HepG2 (cell line): ENCODE results near the gene DOCK4. TPM values are rescaled to one million over a fixed set of nuclear protein-coding genes. Genes with fewer than 3 reads are reported as not detected.

Source experiments
- ARNT ChIP-seq: fragments of 450-650 bp; IDR thresholded peaks from 2 replicates; pipeline ENCODE4 v1.6.1; 2017
- CHD2 ChIP-seq: IDR thresholded peaks from 2 replicates; pipeline ENCODE4 v1.6.1; 2011; ENCODE audit warnings: low read depth, low read length, improper control_type of control experiment
- CTCF ChIP-seq: sonication (generic); formaldehyde crosslinking; IDR thresholded peaks from 2 replicates; pipeline ENCODE4 v1.5.0; 2020; ENCODE audit warnings: mild to moderate bottlenecking, missing genetic modification reagents, moderate library complexity
- DR1 ChIP-seq: sonication (generic); formaldehyde crosslinking; IDR thresholded peaks from 2 replicates; pipeline ENCODE4 v1.8.0; 2021; ENCODE audit warnings: mild to moderate bottlenecking, missing genetic modification reagents, inconsistent platforms
- ELK4 ChIP-seq: sonication (generic); formaldehyde crosslinking; IDR thresholded peaks from 2 replicates; pipeline ENCODE4 v1.9.0; 2021; ENCODE audit warnings: missing genetic modification reagents, borderline replicate concordance
- GMEB2 ChIP-seq: IDR thresholded peaks from 2 replicates; pipeline ENCODE4 v1.6.1; 2016; ENCODE audit warnings: missing biosample characterization, missing genetic modification reagents, low read depth
- GTF3A ChIP-seq: sonication (generic); formaldehyde crosslinking; conservative IDR thresholded peaks from 2 replicates; pipeline ENCODE4 v1.4.0; 2020; ENCODE audit warnings: mild to moderate bottlenecking, missing genetic modification reagents
- HBP1 ChIP-seq: IDR thresholded peaks from 2 replicates; pipeline ENCODE4 v1.6.1; 2016; ENCODE audit warnings: low read depth, control low read depth
- HDAC6 ChIP-seq: fragments of 200-600 bp; sonication (generic); IDR thresholded peaks from 2 replicates; pipeline ENCODE4 v1.7.0; 2017; ENCODE audit warnings: mild to moderate bottlenecking, antibody characterized with exemption, low read length, low read depth
- HNRNPL ChIP-seq: fragments of 200-400 bp; formaldehyde crosslinking; IDR thresholded peaks from 2 replicates; pipeline ENCODE4 v1.6.1; 2017; ENCODE audit warnings: mild to moderate bottlenecking, low read depth, low read length
- IKZF5 ChIP-seq: IDR thresholded peaks from 2 replicates; pipeline ENCODE4 v1.6.1; 2018; ENCODE audit warnings: missing genetic modification reagents, mild to moderate bottlenecking, missing compliant biosample characterization
- KLF11 ChIP-seq: IDR thresholded peaks from 2 replicates; pipeline ENCODE4 v1.6.1; 2016; ENCODE audit warnings: missing compliant biosample characterization
- LBX2 ChIP-seq: sonication (generic); formaldehyde crosslinking; IDR thresholded peaks from 2 replicates; pipeline ENCODE4 v1.5.0; 2020; ENCODE audit warnings: missing genetic modification reagents, mild to moderate bottlenecking, borderline replicate concordance
- NFRKB ChIP-seq: fragments of 450-650 bp; IDR thresholded peaks from 2 replicates; pipeline ENCODE4 v1.6.1; 2017
- PRDM15 ChIP-seq: sonication (generic); formaldehyde crosslinking; IDR thresholded peaks from 2 replicates; pipeline ENCODE4 v1.4.0; 2020; ENCODE audit warnings: missing genetic modification reagents
- SOX5 ChIP-seq: IDR thresholded peaks from 2 replicates; pipeline ENCODE4 v1.6.1; 2016; ENCODE audit warnings: borderline replicate concordance
- ZNF530 ChIP-seq: sonication (generic); formaldehyde crosslinking; IDR thresholded peaks from 2 replicates; pipeline ENCODE4 v1.5.0; 2020; ENCODE audit warnings: low read depth, mild to moderate bottlenecking, missing genetic modification reagents
- ZNF563 ChIP-seq: sonication (generic); formaldehyde crosslinking; IDR thresholded peaks from 2 replicates; pipeline ENCODE4 v1.8.0; 2022; ENCODE audit warnings: mild to moderate bottlenecking, moderate library complexity, missing genetic modification reagents
- ZNF619 ChIP-seq: sonication (generic); formaldehyde crosslinking; IDR thresholded peaks from 2 replicates; pipeline ENCODE4 v1.4.0; 2020; ENCODE audit warnings: mild to moderate bottlenecking, missing genetic modification reagents
- ZNF776 ChIP-seq: sonication (generic); formaldehyde crosslinking; IDR thresholded peaks from 2 replicates; pipeline ENCODE4 v1.4.0; 2020; ENCODE audit warnings: mild to moderate bottlenecking, missing genetic modification reagents
- polyA plus RNA-seq, 8 experiments: library from polyadenylated mRNA; depleted of rRNA in 3 of 8; stranded (reverse) in 7 of 8; unstranded in 1 of 8; fragments of >200 nt; fragmentation: Illumina TruSeq in 4 of 8; extraction: Trizol in 4 of 8; gene quantifications; 2 replicates each; pipeline versions ENCODE4 v1.2.1 to v1.2.3, GENCODE V29; 2011 to 2016; ENCODE audit warnings: low read depth in 4 of 8, missing spikeins in 1 of 8, mixed read lengths in 1 of 8; ENCODE audit not compliant: insufficient read depth in 1 of 8
- total RNA-seq, 5 experiments: library from RNA; depleted of rRNA; stranded (reverse); fragments of >200 nt; fragmentation: Illumina TruSeq; extraction: Trizol; gene quantifications; 2 replicates each; pipeline ENCODE4 v1.2.3, GENCODE V29; 2016; ENCODE audit warnings: low read depth in 1 of 5

DOCK4 gene
- total and polyA plus RNA-seq, 2 of the 13 experiments (the other 11 are each of a cell fraction or from before 2014, with no cell fraction given) = 13.5 to 17.4 TPM

GRCh38 chr7:112193915-112194502 lies 12.2 kb downstream of the DOCK4 start (continued):
- TF ChIP-seq CTCF (CRISPR knock-in tag) (no peak), ZNF530 (CRISPR knock-in tag) (no peak), PRDM15 (no peak), GTF3A (CRISPR knock-in tag) (no peak), HNRNPL (no peak), ZNF619 (no peak), LBX2 (CRISPR knock-in tag) (no peak), HDAC6 (no peak), KLF11 (CRISPR knock-in tag) (no peak), ZNF563 (CRISPR knock-in tag) (no peak), SOX5 (CRISPR knock-in tag) (peak; percentile 97), ZNF776 (CRISPR knock-in tag) (no peak), HBP1 (CRISPR knock-in tag) (no peak), IKZF5 (CRISPR knock-in tag) (no peak), ARNT (no peak), NFRKB (no peak), GMEB2 (no peak), CHD2 (no peak), DR1 (CRISPR knock-in tag) (no peak), ELK4 (CRISPR knock-in tag) (no peak)
